Cardiac muscle cell (in vitro differentiated cells and primary cell): ENCODE measurements around the gene FAM200A. TPM values are rescaled to one million over a fixed set of nuclear protein-coding genes. Genes with fewer than 3 reads are reported as not detected.
"Not testable (repeated sequence)": the region's sequence is repeated elsewhere in the genome, so short reads cannot be mapped to it uniquely, and the experiment has no call there.

Experiments used
- DNase-seq, 2 donors: peaks; one replicate each; pipeline versions ENCODE4 v3.0.0 to v3.0.0-alpha.2; 2010 to 2017; ENCODE audit warnings: low read depth in 1 of 2, low spot score in 1 of 2
- H3K27ac ChIP-seq: fragments of 200-600 bp; sonication (generic); 2 replicates; pipeline ENCODE4 v1.5.1; 2016
- H3K27me3 ChIP-seq: fragments of 200-600 bp; sonication (generic); 2 replicates; pipeline ENCODE4 v1.6.0; 2016; ENCODE audit warnings: control low read depth
- H3K36me3 ChIP-seq: fragments of 200-600 bp; sonication (generic); 2 replicates; pipeline ENCODE4 v1.5.1; 2016; ENCODE audit warnings: control low read depth
- H3K4me1 ChIP-seq: fragments of 200-600 bp; sonication (generic); 2 replicates; pipeline ENCODE4 v1.8.1; 2017; ENCODE audit warnings: low read depth, mild to moderate bottlenecking, mixed run types
- H3K4me3 ChIP-seq: fragments of 200-600 bp; sonication (generic); 2 replicates; pipeline ENCODE4 v1.5.1; 2016; ENCODE audit warnings: mild to moderate bottlenecking
- H3K9me3 ChIP-seq: fragments of 200-600 bp; sonication (generic); 2 replicates; pipeline ENCODE4 v1.5.1; 2017; ENCODE audit warnings: low read depth, mild to moderate bottlenecking, control low read depth
- CTCF ChIP-seq: IDR thresholded peaks from 2 replicates; pipeline ENCODE4 v1.5.1; 2012; ENCODE audit warnings: low read depth, mild to moderate bottlenecking, low read length
- polyA plus RNA-seq: library from polyadenylated mRNA; unstranded; fragments of >200 nt; fragmentation: Nextera tagmentation; extraction: Ambion mirVana; gene quantifications from 2 replicates; pipeline ENCODE4 v1.2.1, GENCODE V29; 2016
- total RNA-seq: library from RNA; depleted of rRNA; stranded (reverse); fragments of >200 nt; gene quantifications from 2 replicates; pipeline ENCODE4 v1.2.3, GENCODE V29; 2016

FAM200A gene
- total and polyA plus RNA-seq, 2 experiments from 2014 or later = 8.0 to 11.1 TPM

GRCh38 chr7:99554939-99555338 lies 3.0 kb upstream of the FAM200A start:
- no peaks in the 10 kb centered on the region for H3K36me3 ChIP-seq
- no peaks in the 10 kb centered on the region for H3K9me3 ChIP-seq
- H3K4me1 ChIP-seq = peaks cover 18% of the 10 kb centered on the region
- no peaks in the 10 kb centered on the region for H3K27me3 ChIP-seq
- DNase-seq = no peak
- H3K4me3 ChIP-seq = no peak overlapping the region
- no peak for TF ChIP-seq CTCF
- H3K27ac ChIP-seq = no peak overlapping the region

GRCh38 chr7:99553039-99553438 lies 1.1 kb upstream of the FAM200A start:
- H3K36me3 ChIP-seq = peaks cover under 1% of the 10 kb centered on the region
- H3K27ac ChIP-seq = no peak overlapping the region
- no peaks in the 10 kb centered on the region for H3K27me3 ChIP-seq
- no peak for TF ChIP-seq CTCF
- no peaks in the 10 kb centered on the region for H3K9me3 ChIP-seq
- peaks cover 14% of the 10 kb centered on the region for H3K4me1 ChIP-seq
- DNase-seq = no peak
- no peak overlapping the region for H3K4me3 ChIP-seq

- no peaks in the 10 kb centered on the region for H3K9me3 ChIP-seq
- H3K4me3 ChIP-seq = peak overlapping the region; percentile 94
- DNase-seq = peak in 1 of 2 donors; percentile 22
- peaks cover 8% of the 10 kb centered on the region for H3K4me1 ChIP-seq
- H3K27me3 ChIP-seq = no peaks in the 10 kb centered on the region
- TF ChIP-seq CTCF = no peak
- peak overlapping the region; percentile 83 for H3K27ac ChIP-seq
- H3K36me3 ChIP-seq = peaks cover 9% of the 10 kb centered on the region
Measured at GRCh38 chr7:99551334-99551733, 580 bp downstream of the FAM200A start.

- H3K4me3 ChIP-seq, H3K27me3 ChIP-seq, DNase-seq, H3K9me3 ChIP-seq, H3K27ac ChIP-seq, H3K4me1 ChIP-seq, H3K36me3 ChIP-seq: not testable (repeated sequence)
Measured at GRCh38 chr7:99549545-99549944, 2.4 kb downstream of the FAM200A start.

GRCh38 chr7:99545308-99545707 lies 6.6 kb downstream of the FAM200A start:
- not testable (repeated sequence) for H3K36me3 ChIP-seq, H3K27me3 ChIP-seq, H3K27ac ChIP-seq, H3K4me3 ChIP-seq, DNase-seq, H3K9me3 ChIP-seq, H3K4me1 ChIP-seq

- Histone ChIP-seq H3K9me3 (peaks cover 4% of the 10 kb centered on the region), H3K4me3 (no peak overlapping the region), H3K36me3 (peaks cover 9% of the 10 kb centered on the region), H3K4me1 (no peaks in the 10 kb centered on the region), H3K27me3 (no peaks in the 10 kb centered on the region), H3K27ac (no peak overlapping the region)
- DNase-seq = no peak
- no peak for TF ChIP-seq CTCF
Measured at GRCh38 chr7:99543916-99544315, 8.0 kb downstream of the FAM200A start.

GRCh38 chr7:99543081-99543671 lies 8.7 kb downstream of the FAM200A start:
- no peak for TF ChIP-seq CTCF
- no peak for DNase-seq
- no peaks in the 10 kb centered on the region for H3K27me3 ChIP-seq
- peaks cover 4% of the 10 kb centered on the region for H3K9me3 ChIP-seq
- H3K36me3 ChIP-seq = peaks cover 9% of the 10 kb centered on the region
- H3K4me3 ChIP-seq = no peak overlapping the region
- H3K27ac ChIP-seq = no peak overlapping the region
- no peaks in the 10 kb centered on the region for H3K4me1 ChIP-seq
